Endothelial cell of umbilical vein (primary cell): ENCODE data around the gene USP6.

Experiments
- JUN ChIP-seq: IDR thresholded peaks from 2 replicates; pipeline ENCODE4 v1.6.1; 2011; ENCODE audit warnings: borderline replicate concordance, low read depth; ENCODE audit not compliant: insufficient read length, insufficient read depth
- MYC ChIP-seq: IDR thresholded peaks from one replicate; pipeline ENCODE4 v1.6.1; 2011; ENCODE audit warnings: mild to moderate bottlenecking, low read depth, low read length
- POLR2A ChIP-seq: IDR thresholded peaks from 2 replicates; pipeline ENCODE4 v1.6.1; 2012; ENCODE audit warnings: low read depth, mild to moderate bottlenecking, control low read depth, low read length
- POLR2AphosphoS5 ChIP-seq: IDR thresholded peaks from 2 replicates; pipeline ENCODE4 v1.6.1; 2012; ENCODE audit warnings: low read depth, mild to moderate bottlenecking, control low read depth, low read length, moderate library complexity; ENCODE audit not compliant: insufficient read depth
- TF ChIP-seq, protein P1 (sequence below): IDR thresholded peaks from 2 replicates; pipeline ENCODE4 v1.6.1; 2011; ENCODE audit not compliant: insufficient read depth, insufficient read length
- TF ChIP-seq, protein P2 (sequence below), 2 donors: IDR thresholded peaks; 1 replicate in 1 of 2; 2 replicates in 1 of 2; pipeline ENCODE4 v1.5.1; 2011; ENCODE audit warnings: low read length in 2 of 2, mild to moderate bottlenecking in 2 of 2, moderate library complexity in 2 of 2, control low read depth in 1 of 2, inconsistent platforms in 1 of 2, low read depth in 1 of 2; ENCODE audit not compliant: insufficient read depth in 1 of 2; ENCODE audit errors: extremely low read depth in 1 of 2

DNA sequence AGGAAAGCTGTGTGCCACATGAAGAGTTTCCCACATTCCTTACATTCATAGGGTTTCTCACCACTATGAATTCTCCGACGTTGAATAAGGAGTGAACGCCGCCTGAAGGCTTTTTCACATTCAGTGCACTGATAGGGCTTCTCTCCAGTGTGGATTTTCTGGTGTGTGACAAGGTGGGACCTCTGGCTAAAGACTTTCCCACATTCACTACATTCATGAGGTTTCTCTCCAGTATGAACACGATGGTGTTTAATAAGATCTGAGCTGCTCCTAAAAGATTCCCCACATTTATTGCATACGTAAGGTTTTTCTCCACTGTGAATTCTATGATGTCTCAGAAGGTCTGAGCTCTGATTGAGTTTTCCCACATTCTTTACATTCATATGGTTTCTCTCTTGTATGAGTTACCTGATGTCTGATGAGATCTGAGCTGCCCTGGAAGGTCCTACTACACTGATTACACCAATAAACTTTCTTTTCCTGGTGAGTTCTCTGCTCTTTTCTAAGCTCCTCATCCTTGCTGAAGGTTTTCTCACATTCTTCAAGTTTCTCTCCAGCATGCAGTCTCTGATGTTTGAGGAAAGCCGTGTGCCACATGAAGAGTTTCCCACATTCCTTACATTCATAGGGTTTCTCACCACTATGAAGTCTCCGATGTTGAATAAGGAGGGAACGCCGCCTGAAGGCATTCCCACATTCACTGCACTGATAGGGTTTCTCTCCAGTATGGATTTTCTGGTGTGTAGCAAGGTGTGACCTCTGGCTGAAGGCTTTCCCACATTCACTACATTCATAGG is 65.9 kb downstream of the USP6 start:
- TF ChIP-seq POLR2A (no peak), POLR2AphosphoS5 (no peak), JUN (no peak), MYC (no peak)
- TF ChIP-seq, protein P1, sequence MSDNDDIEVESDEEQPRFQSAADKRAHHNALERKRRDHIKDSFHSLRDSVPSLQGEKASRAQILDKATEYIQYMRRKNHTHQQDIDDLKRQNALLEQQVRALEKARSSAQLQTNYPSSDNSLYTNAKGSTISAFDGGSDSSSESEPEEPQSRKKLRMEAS: no peak
- TF ChIP-seq, protein P2, sequence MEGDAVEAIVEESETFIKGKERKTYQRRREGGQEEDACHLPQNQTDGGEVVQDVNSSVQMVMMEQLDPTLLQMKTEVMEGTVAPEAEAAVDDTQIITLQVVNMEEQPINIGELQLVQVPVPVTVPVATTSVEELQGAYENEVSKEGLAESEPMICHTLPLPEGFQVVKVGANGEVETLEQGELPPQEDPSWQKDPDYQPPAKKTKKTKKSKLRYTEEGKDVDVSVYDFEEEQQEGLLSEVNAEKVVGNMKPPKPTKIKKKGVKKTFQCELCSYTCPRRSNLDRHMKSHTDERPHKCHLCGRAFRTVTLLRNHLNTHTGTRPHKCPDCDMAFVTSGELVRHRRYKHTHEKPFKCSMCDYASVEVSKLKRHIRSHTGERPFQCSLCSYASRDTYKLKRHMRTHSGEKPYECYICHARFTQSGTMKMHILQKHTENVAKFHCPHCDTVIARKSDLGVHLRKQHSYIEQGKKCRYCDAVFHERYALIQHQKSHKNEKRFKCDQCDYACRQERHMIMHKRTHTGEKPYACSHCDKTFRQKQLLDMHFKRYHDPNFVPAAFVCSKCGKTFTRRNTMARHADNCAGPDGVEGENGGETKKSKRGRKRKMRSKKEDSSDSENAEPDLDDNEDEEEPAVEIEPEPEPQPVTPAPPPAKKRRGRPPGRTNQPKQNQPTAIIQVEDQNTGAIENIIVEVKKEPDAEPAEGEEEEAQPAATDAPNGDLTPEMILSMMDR (IDR thresholded peaks at IDR 0.05; ENCODE audit: extremely low read depth in 1 of 2, insufficient read depth in 1 of 2, low read depth in 1 of 2, low read length in 2 of 2): no peak
